SK-N-SH treated with all-trans-retinoic acid at 6 μM for 48 hours (cell line): ENCODE results near the gene PARD3.

Experiments used
- ATAC-seq: fragments of 200-7000 bp; cut with Tn5 transposase; 3 replicates; pipeline ENCODE4 v1.9.1; 2020; ENCODE audit warnings: mild to moderate bottlenecking, moderate library complexity
- ARNTL ChIP-seq: fragments of 450-650 bp; formaldehyde crosslinking; IDR thresholded peaks from 2 replicates; pipeline ENCODE4 v1.5.0; 2020; ENCODE audit warnings: low read depth, mild to moderate bottlenecking, moderate library complexity, borderline replicate concordance
- BACH2 ChIP-seq: fragments of 250-450 bp; sonication (Bioruptor Pico); IDR thresholded peaks from 2 replicates; pipeline ENCODE4 v1.9.0; 2021; ENCODE audit warnings: mild to moderate bottlenecking, borderline replicate concordance
- CSDC2 ChIP-seq: fragments of 250-450 bp; sonication (Bioruptor Pico); IDR thresholded peaks from 2 replicates; pipeline ENCODE4 v1.5.0; 2020; ENCODE audit warnings: mild to moderate bottlenecking, moderate library complexity
- ESRRG ChIP-seq: fragments of 250-450 bp; sonication (Bioruptor Pico); IDR thresholded peaks from 2 replicates; pipeline ENCODE4 v1.6.1; 2021; ENCODE audit warnings: mild to moderate bottlenecking
- GLIS3 ChIP-seq: fragments of 250-450 bp; sonication (Bioruptor Pico); IDR thresholded peaks from 2 replicates; pipeline ENCODE4 v1.5.0; 2020; ENCODE audit warnings: mild to moderate bottlenecking, moderate library complexity
- ISL1 ChIP-seq: fragments of 250-450 bp; sonication (Bioruptor Pico); IDR thresholded peaks from 2 replicates; pipeline ENCODE4 v2.1.2; 2022; ENCODE audit warnings: mild to moderate bottlenecking, moderate library complexity
- OSR1 ChIP-seq: fragments of 250-450 bp; sonication (Bioruptor Pico); IDR thresholded peaks from 2 replicates; pipeline ENCODE4 v1.8.0; 2022; ENCODE audit warnings: moderate library complexity, mild to moderate bottlenecking, inconsistent platforms
- PPARA ChIP-seq: fragments of 250-450 bp; sonication (Bioruptor Pico); IDR thresholded peaks from 2 replicates; pipeline ENCODE4 v1.5.0; 2020; ENCODE audit warnings: mild to moderate bottlenecking, borderline replicate concordance
- RARB ChIP-seq: fragments of 250-450 bp; sonication (Bioruptor Pico); IDR thresholded peaks from 2 replicates; pipeline ENCODE4 v1.8.0; 2021; ENCODE audit warnings: mild to moderate bottlenecking, moderate library complexity
- SNAI2 ChIP-seq: fragments of 250-450 bp; sonication (Bioruptor Pico); IDR thresholded peaks from 2 replicates; pipeline ENCODE4 v1.5.0; 2020; ENCODE audit warnings: mild to moderate bottlenecking, moderate library complexity
- TCF4 ChIP-seq: fragments of 250-450 bp; sonication (Bioruptor Pico); IDR thresholded peaks from 2 replicates; pipeline ENCODE4 v1.8.0; 2021; ENCODE audit warnings: mild to moderate bottlenecking, moderate library complexity, borderline replicate concordance
- TOX ChIP-seq: fragments of 250-450 bp; sonication (Bioruptor Pico); IDR thresholded peaks from 2 replicates; pipeline ENCODE4 v1.8.0; 2021; ENCODE audit warnings: mild to moderate bottlenecking, moderate library complexity, borderline replicate concordance
- ZC3H10 ChIP-seq: fragments of 250-450 bp; sonication (Bioruptor Pico); IDR thresholded peaks from 2 replicates; pipeline ENCODE4 v1.5.1; 2021; ENCODE audit warnings: mild to moderate bottlenecking, moderate library complexity
- ZFP3 ChIP-seq: fragments of 250-450 bp; sonication (Bioruptor Pico); IDR thresholded peaks from 2 replicates; pipeline ENCODE4 v1.5.0; 2020; ENCODE audit warnings: mild to moderate bottlenecking, moderate library complexity
- ZFP30 ChIP-seq: fragments of 450-650 bp; formaldehyde crosslinking; IDR thresholded peaks from 2 replicates; pipeline ENCODE4 v1.5.0; 2022; ENCODE audit warnings: mild to moderate bottlenecking, moderate library complexity
- ZNF565 ChIP-seq: fragments of 450-650 bp; formaldehyde crosslinking; conservative IDR thresholded peaks from 2 replicates; pipeline ENCODE4 v1.5.0; 2020; ENCODE audit warnings: low read depth, mild to moderate bottlenecking, moderate library complexity
- ZNF70 ChIP-seq: fragments of 450-650 bp; formaldehyde crosslinking; IDR thresholded peaks from 2 replicates; pipeline ENCODE4 v1.5.0; 2020; ENCODE audit warnings: mild to moderate bottlenecking, moderate library complexity
- ZNF8 ChIP-seq: fragments of 450-650 bp; formaldehyde crosslinking; IDR thresholded peaks from 2 replicates; pipeline ENCODE4 v1.5.0; 2020; ENCODE audit warnings: mild to moderate bottlenecking, moderate library complexity
- TF ChIP-seq, protein P1 (sequence below): fragments of 250-450 bp; sonication (Bioruptor Pico); IDR thresholded peaks from 2 replicates; pipeline ENCODE4 v1.5.1; 2021; ENCODE audit warnings: mild to moderate bottlenecking, moderate library complexity
- TF ChIP-seq, protein P2 (sequence below): fragments of 250-450 bp; sonication (Bioruptor Pico); IDR thresholded peaks from 2 replicates; pipeline ENCODE4 v1.8.0; 2020; ENCODE audit warnings: mild to moderate bottlenecking, moderate library complexity, borderline replicate concordance
- TF ChIP-seq, protein P3 (sequence below): fragments of 250-450 bp; sonication (Bioruptor Pico); IDR thresholded peaks from 2 replicates; pipeline ENCODE4 v1.5.0; 2020; ENCODE audit warnings: mild to moderate bottlenecking, moderate library complexity
- TF ChIP-seq, protein P4 (sequence below): fragments of 250-450 bp; sonication (Bioruptor Pico); IDR thresholded peaks from 2 replicates; pipeline ENCODE4 v1.8.0; 2021; ENCODE audit warnings: low read depth, mild to moderate bottlenecking, moderate library complexity, borderline replicate concordance

PARD3 gene

DNA sequence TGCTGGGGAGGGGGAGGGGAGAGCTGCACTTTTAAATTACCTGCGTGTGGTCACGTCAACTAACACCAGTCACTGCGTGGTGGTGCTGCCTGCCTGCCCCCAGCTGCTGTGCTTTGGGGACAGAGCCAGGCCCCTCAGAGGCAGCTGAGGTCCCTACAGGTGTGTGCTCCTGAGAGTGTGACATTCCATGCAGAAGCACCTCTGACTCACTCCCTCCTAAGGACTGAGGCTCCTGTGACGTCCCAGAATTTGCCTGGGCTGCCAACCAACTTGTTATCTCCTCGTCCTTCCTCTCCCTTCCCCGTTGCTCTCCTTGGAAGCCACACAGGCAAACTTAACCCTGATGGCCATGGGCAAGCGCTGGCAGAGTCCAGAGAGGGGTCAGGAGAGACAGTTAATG, 563.0 kb downstream of the PARD3 start:
- no peak for TF ChIP-seq ISL1 (CRISPR knock-in tag)
- TF ChIP-seq, protein P1, sequence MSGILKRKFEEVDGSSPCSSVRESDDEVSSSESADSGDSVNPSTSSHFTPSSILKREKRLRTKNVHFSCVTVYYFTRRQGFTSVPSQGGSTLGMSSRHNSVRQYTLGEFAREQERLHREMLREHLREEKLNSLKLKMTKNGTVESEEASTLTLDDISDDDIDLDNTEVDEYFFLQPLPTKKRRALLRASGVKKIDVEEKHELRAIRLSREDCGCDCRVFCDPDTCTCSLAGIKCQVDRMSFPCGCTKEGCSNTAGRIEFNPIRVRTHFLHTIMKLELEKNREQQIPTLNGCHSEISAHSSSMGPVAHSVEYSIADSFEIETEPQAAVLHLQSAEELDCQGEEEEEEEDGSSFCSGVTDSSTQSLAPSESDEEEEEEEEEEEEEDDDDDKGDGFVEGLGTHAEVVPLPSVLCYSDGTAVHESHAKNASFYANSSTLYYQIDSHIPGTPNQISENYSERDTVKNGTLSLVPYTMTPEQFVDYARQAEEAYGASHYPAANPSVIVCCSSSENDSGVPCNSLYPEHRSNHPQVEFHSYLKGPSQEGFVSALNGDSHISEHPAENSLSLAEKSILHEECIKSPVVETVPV (CRISPR knock-in tag), result no peak
- no peak for TF ChIP-seq ESRRG
- no peak for TF ChIP-seq ZFP30 (CRISPR knock-in tag)
- no peak for TF ChIP-seq ZNF565 (CRISPR knock-in tag)
- TF ChIP-seq, protein P2, sequence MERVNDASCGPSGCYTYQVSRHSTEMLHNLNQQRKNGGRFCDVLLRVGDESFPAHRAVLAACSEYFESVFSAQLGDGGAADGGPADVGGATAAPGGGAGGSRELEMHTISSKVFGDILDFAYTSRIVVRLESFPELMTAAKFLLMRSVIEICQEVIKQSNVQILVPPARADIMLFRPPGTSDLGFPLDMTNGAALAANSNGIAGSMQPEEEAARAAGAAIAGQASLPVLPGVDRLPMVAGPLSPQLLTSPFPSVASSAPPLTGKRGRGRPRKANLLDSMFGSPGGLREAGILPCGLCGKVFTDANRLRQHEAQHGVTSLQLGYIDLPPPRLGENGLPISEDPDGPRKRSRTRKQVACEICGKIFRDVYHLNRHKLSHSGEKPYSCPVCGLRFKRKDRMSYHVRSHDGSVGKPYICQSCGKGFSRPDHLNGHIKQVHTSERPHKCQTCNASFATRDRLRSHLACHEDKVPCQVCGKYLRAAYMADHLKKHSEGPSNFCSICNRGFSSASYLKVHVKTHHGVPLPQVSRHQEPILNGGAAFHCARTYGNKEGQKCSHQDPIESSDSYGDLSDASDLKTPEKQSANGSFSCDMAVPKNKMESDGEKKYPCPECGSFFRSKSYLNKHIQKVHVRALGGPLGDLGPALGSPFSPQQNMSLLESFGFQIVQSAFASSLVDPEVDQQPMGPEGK (CRISPR knock-in tag), result no peak
- TF ChIP-seq ZNF70 (CRISPR knock-in tag), result no peak
- no peak for TF ChIP-seq GLIS3
- TF ChIP-seq, protein P3, sequence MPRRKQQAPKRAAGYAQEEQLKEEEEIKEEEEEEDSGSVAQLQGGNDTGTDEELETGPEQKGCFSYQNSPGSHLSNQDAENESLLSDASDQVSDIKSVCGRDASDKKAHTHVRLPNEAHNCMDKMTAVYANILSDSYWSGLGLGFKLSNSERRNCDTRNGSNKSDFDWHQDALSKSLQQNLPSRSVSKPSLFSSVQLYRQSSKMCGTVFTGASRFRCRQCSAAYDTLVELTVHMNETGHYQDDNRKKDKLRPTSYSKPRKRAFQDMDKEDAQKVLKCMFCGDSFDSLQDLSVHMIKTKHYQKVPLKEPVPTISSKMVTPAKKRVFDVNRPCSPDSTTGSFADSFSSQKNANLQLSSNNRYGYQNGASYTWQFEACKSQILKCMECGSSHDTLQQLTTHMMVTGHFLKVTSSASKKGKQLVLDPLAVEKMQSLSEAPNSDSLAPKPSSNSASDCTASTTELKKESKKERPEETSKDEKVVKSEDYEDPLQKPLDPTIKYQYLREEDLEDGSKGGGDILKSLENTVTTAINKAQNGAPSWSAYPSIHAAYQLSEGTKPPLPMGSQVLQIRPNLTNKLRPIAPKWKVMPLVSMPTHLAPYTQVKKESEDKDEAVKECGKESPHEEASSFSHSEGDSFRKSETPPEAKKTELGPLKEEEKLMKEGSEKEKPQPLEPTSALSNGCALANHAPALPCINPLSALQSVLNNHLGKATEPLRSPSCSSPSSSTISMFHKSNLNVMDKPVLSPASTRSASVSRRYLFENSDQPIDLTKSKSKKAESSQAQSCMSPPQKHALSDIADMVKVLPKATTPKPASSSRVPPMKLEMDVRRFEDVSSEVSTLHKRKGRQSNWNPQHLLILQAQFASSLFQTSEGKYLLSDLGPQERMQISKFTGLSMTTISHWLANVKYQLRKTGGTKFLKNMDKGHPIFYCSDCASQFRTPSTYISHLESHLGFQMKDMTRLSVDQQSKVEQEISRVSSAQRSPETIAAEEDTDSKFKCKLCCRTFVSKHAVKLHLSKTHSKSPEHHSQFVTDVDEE (CRISPR knock-in tag), result no peak
- TF ChIP-seq, protein P4, sequence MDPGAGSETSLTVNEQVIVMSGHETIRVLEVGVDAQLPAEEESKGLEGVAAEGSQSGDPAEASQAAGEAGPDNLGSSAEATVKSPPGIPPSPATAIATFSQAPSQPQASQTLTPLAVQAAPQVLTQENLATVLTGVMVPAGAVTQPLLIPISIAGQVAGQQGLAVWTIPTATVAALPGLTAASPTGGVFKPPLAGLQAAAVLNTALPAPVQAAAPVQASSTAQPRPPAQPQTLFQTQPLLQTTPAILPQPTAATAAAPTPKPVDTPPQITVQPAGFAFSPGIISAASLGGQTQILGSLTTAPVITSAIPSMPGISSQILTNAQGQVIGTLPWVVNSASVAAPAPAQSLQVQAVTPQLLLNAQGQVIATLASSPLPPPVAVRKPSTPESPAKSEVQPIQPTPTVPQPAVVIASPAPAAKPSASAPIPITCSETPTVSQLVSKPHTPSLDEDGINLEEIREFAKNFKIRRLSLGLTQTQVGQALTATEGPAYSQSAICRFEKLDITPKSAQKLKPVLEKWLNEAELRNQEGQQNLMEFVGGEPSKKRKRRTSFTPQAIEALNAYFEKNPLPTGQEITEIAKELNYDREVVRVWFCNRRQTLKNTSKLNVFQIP (CRISPR knock-in tag), result no peak
- TF ChIP-seq PPARA (CRISPR knock-in tag), result no peak
- no peak for TF ChIP-seq TOX (CRISPR knock-in tag)
- TF ChIP-seq ARNTL (CRISPR knock-in tag), result no peak
- no peak for TF ChIP-seq OSR1
- TF ChIP-seq ZC3H10 (CRISPR knock-in tag), result no peak
- TF ChIP-seq SNAI2 (CRISPR knock-in tag), result no peak
- TF ChIP-seq TCF4 (CRISPR knock-in tag), result no peak
- no peak for ATAC-seq

DNA sequence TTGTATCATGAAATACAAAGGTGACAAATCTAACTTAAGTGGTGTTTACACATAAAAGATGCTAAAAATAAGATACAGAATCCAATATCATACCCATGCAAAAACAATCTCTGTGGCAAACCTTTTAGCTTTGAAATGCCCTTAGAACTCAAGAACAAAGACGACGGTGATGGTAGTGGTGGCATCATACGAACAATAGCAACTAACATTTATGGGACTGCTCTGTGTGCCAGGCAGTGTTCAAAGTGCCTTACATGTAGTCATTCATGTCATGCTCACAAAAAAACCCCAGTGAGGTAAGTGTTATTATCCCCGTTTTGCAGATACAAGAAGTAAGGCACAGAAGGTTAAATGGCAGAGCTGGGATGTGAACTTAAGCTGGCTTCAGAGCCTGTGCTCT, 563.9 kb downstream of the PARD3 start:
- TF ChIP-seq ZNF70 (CRISPR knock-in tag) (no peak), ARNTL (CRISPR knock-in tag) (no peak), TOX (CRISPR knock-in tag) (no peak), ZNF8 (CRISPR knock-in tag) (no peak), SNAI2 (CRISPR knock-in tag) (no peak), CSDC2 (no peak)
- TF ChIP-seq, protein P3 (CRISPR knock-in tag), result no peak
- ATAC-seq, result no peak

DNA sequence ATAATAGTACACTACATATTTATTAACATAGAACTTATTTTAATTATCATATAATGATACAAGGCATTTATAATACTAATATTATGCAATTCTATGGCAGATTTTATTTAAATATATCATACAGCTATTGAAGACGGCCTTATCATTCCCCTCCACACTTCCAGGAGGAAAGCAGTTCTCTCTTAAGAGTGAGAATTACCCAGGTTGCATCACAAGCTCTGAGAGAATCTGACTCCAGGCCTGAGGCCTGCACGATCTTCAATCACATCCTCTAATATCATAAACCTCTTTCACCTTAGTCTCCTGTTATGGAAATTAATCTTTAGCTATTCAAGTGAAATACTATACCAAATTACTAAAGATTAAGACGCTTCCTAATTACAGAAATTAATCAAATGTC, 564.4 kb downstream of the PARD3 start:
- TF ChIP-seq CSDC2, result no peak
- no peak for TF ChIP-seq RARB (CRISPR knock-in tag)
- no peak for TF ChIP-seq OSR1
- TF ChIP-seq, protein P4 (CRISPR knock-in tag), result no peak
- TF ChIP-seq ZNF70 (CRISPR knock-in tag), result no peak
- no peak for TF ChIP-seq ESRRG
- no peak for TF ChIP-seq ISL1 (CRISPR knock-in tag)
- TF ChIP-seq ZNF8 (CRISPR knock-in tag), result no peak
- no peak for TF ChIP-seq ZFP30 (CRISPR knock-in tag)
- TF ChIP-seq TOX (CRISPR knock-in tag), result no peak
- TF ChIP-seq PPARA (CRISPR knock-in tag), result no peak
- no peak for TF ChIP-seq BACH2
- TF ChIP-seq ZFP3 (CRISPR knock-in tag), result no peak
- no peak for TF ChIP-seq ZNF565 (CRISPR knock-in tag)

More for the DNA sequence above, 564.4 kb downstream of the PARD3 start:
- ATAC-seq, result no peak
